Liver (tissue), 9 donors: Measurements from ENCODE around the gene RAB44. TPM values are rescaled to one million over a fixed set of nuclear protein-coding genes. Genes with fewer than 3 reads are reported as not detected.

Experiments
- DNase-seq: peaks from one replicate; pipeline ENCODE4 v3.0.0-alpha.2; 2017; ENCODE audit warnings: low spot score
- H3K27ac ChIP-seq, 2 donors: one replicate each; pipeline ENCODE4 v1.7.0; 2013; ENCODE audit warnings: inconsistent platforms in 2 of 2, low read length in 2 of 2, control low read depth in 1 of 2, low read depth in 1 of 2, mild to moderate bottlenecking in 1 of 2
- H3K27me3 ChIP-seq, 4 donors: one replicate each; pipeline versions ENCODE4 v1.6.1 to v1.7.0; 2013; ENCODE audit warnings: low read length in 3 of 4, inconsistent platforms in 1 of 4, mild to moderate bottlenecking in 1 of 4, moderate library complexity in 1 of 4; ENCODE audit not compliant: control insufficient read depth in 4 of 4, insufficient read depth in 4 of 4
- H3K36me3 ChIP-seq, 4 donors: one replicate each; pipeline versions ENCODE4 v1.6.1 to v1.7.0; 2013; ENCODE audit warnings: low read length in 3 of 4, mild to moderate bottlenecking in 3 of 4, low read depth in 1 of 4, moderate library complexity in 1 of 4; ENCODE audit not compliant: control insufficient read depth in 4 of 4, insufficient read depth in 3 of 4
- H3K4me1 ChIP-seq, 4 donors: one replicate each; pipeline versions ENCODE4 v1.6.1 to v1.7.0; 2013; ENCODE audit warnings: low read length in 3 of 4, mild to moderate bottlenecking in 3 of 4, moderate library complexity in 1 of 4; ENCODE audit not compliant: control insufficient read depth in 4 of 4, insufficient read depth in 4 of 4
- H3K4me3 ChIP-seq, 3 donors: one replicate each; pipeline versions ENCODE4 v1.6.1 to v1.7.0; 2013; ENCODE audit warnings: low read length in 3 of 3, control low read depth in 1 of 3, low read depth in 1 of 3, mild to moderate bottlenecking in 1 of 3
- H3K9ac ChIP-seq, 2 donors: one replicate each; pipeline ENCODE4 v1.7.0; 2013; ENCODE audit warnings: low read length in 2 of 2, mild to moderate bottlenecking in 2 of 2, moderate library complexity in 2 of 2, control low read depth in 1 of 2, low read depth in 1 of 2
- H3K9me3 ChIP-seq, 4 donors: one replicate each; pipeline versions ENCODE4 v1.6.1 to v1.7.0; 2013; ENCODE audit warnings: low read length in 3 of 4; ENCODE audit not compliant: control insufficient read depth in 4 of 4
- ATF3 ChIP-seq: IDR thresholded peaks from 2 replicates; pipeline ENCODE4 v1.6.1; 2016; ENCODE audit warnings: antibody characterized with exemption
- CTCF ChIP-seq: fragments of 150-350 bp; IDR thresholded peaks from 2 replicates; pipeline ENCODE4 v1.5.1; 2017; ENCODE audit warnings: improper control_type of control experiment, low read depth, low read length; ENCODE audit not compliant: missing input control
- EGR1 ChIP-seq, 2 donors: IDR thresholded peaks; 2 replicates each; pipeline ENCODE4 v1.6.1; 2016 to 2018; ENCODE audit warnings: antibody characterized with exemption in 2 of 2, low read depth in 2 of 2
- FOXA1 ChIP-seq: IDR thresholded peaks from 2 replicates; pipeline ENCODE4 v1.6.1; 2016; ENCODE audit warnings: antibody characterized with exemption
- FOXA2 ChIP-seq: IDR thresholded peaks from 2 replicates; pipeline ENCODE4 v1.6.1; 2016; ENCODE audit warnings: antibody characterized with exemption
- GABPA ChIP-seq, 2 donors: IDR thresholded peaks in 1 of 2; conservative IDR thresholded peaks in 1 of 2; 2 replicates each; pipeline ENCODE4 v1.6.1; 2016; ENCODE audit warnings: antibody characterized with exemption in 2 of 2, mild to moderate bottlenecking in 1 of 2, moderate library complexity in 1 of 2
- HNF4A ChIP-seq, 2 donors: conservative IDR thresholded peaks; 2 replicates each; pipeline ENCODE4 v1.6.1; 2016; ENCODE audit warnings: antibody characterized with exemption in 2 of 2, mild to moderate bottlenecking in 2 of 2
- HNF4G ChIP-seq: IDR thresholded peaks from 2 replicates; pipeline ENCODE4 v1.6.1; 2016; ENCODE audit warnings: antibody characterized with exemption
- JUND ChIP-seq, 2 donors: IDR thresholded peaks; 2 replicates each; pipeline ENCODE4 v1.6.1; 2016; ENCODE audit warnings: antibody characterized with exemption in 2 of 2
- MAX ChIP-seq: IDR thresholded peaks from 2 replicates; pipeline ENCODE4 v1.6.1; 2016; ENCODE audit warnings: antibody characterized with exemption
- NR2F2 ChIP-seq: IDR thresholded peaks from 2 replicates; pipeline ENCODE4 v1.6.1; 2016; ENCODE audit warnings: antibody characterized with exemption
- RAD21 ChIP-seq, 2 donors: IDR thresholded peaks; 2 replicates each; pipeline ENCODE4 v1.6.1; 2016; ENCODE audit warnings: antibody characterized with exemption in 2 of 2, mild to moderate bottlenecking in 2 of 2
- REST ChIP-seq: IDR thresholded peaks from 2 replicates; pipeline ENCODE4 v1.6.1; 2016; ENCODE audit warnings: antibody characterized with exemption, mild to moderate bottlenecking
- RXRA ChIP-seq, 2 donors: IDR thresholded peaks; 2 replicates each; pipeline ENCODE4 v1.6.1; 2017 to 2018; ENCODE audit warnings: antibody characterized with exemption in 2 of 2, mild to moderate bottlenecking in 1 of 2
- SP1 ChIP-seq: IDR thresholded peaks from 2 replicates; pipeline ENCODE4 v1.6.1; 2018; ENCODE audit warnings: antibody characterized with exemption, mild to moderate bottlenecking
- TAF1 ChIP-seq: conservative IDR thresholded peaks from 2 replicates; pipeline ENCODE4 v1.6.1; 2016; ENCODE audit warnings: antibody characterized with exemption, mild to moderate bottlenecking
- YY1 ChIP-seq: IDR thresholded peaks from 2 replicates; pipeline ENCODE4 v1.6.1; 2016; ENCODE audit warnings: antibody characterized with exemption, mild to moderate bottlenecking
- ZBTB33 ChIP-seq: IDR thresholded peaks from 2 replicates; pipeline ENCODE4 v1.6.1; 2016; ENCODE audit warnings: antibody characterized with exemption
- WGBS: extraction: QIAGEN DNeasy Blood & Tissue Kit; methylation state at CpG from one replicate; pipeline ENCODE4 v1.1.7; 2013; 5-methylcytosine and 5-hydroxymethylcytosine counted together
- polyA plus RNA-seq, 2 donors: library from polyadenylated mRNA; stranded (reverse) in 1 of 2; unstranded in 1 of 2; fragments of 200-250 nt in 1 of 2; fragments of >200 nt in 1 of 2; fragmentation: Nextera tagmentation in 1 of 2; extraction: Ambion mirVana in 1 of 2; gene quantifications; one replicate each; pipeline versions ENCODE4 v1.2.1 to v1.2.3, GENCODE V29; 2013 to 2015
- total RNA-seq, 2 donors: library from RNA; depleted of rRNA; stranded (reverse); fragments of >200 nt; gene quantifications; one replicate each; pipeline ENCODE4 v1.2.3, GENCODE V29; 2014
- donor health status: healthy.
- donor health status: healthy.
- donor health status: healthy.
- donor health status: healthy.
- donor health status: healthy.

Gene RAB44
- total and polyA plus RNA-seq, 4 donors = 0.02 to 1.3 (median 0.08) TPM; not detected in 1

- peaks cover 7 to 33% (median 25%) of the 10 kb centered on the region in 4 donors for H3K4me1 ChIP-seq
- H3K27ac ChIP-seq = peak overlapping the region; percentile 92 to 98
- 53% methylated on average over 7 of the region's 7 CpGs for WGBS
- no peaks in the 10 kb centered on the region for H3K36me3 ChIP-seq
- no peaks in the 10 kb centered on the region for H3K27me3 ChIP-seq
- DNase-seq = no peak
- no peak overlapping the region for H3K4me3 ChIP-seq
- H3K9ac ChIP-seq = no peak overlapping the region
- H3K9me3 ChIP-seq = no peaks in the 10 kb centered on the region
- TF ChIP-seq MAX = no peak
- no peak for TF ChIP-seq RXRA (IDR thresholded peaks at IDR 0.05)
- TF ChIP-seq FOXA2 = no peak
- TF ChIP-seq NR2F2 = no peak
- TF ChIP-seq HNF4G = no peak
- no peak for TF ChIP-seq JUND (IDR thresholded peaks at IDR 0.05)
- no peak for TF ChIP-seq SP1
- TF ChIP-seq REST = no peak
- no peak for TF ChIP-seq ATF3
These were observed 20.4 kb upstream of the RAB44 start for GRCh38 chr6:36677059-36677749.

- Histone ChIP-seq H3K9me3 (no peaks in the 10 kb centered on the region), H3K4me1 (peaks cover 13 to 40% (median 32%) of the 10 kb centered on the region in 4 donors), H3K36me3 (no peaks in the 10 kb centered on the region), H3K27me3 (no peaks in the 10 kb centered on the region), H3K27ac (peak overlapping the region; percentile 92 to 98), H3K4me3 (peak overlapping the region in 1 of 3 donors; percentile 39), H3K9ac (peak overlapping the region in 1 of 2 donors; percentile 36)
- WGBS = 8% methylated on average over 10 of the region's 10 CpGs
- no peak for DNase-seq
- peak in 1 of 2 donors; percentile 65 for TF ChIP-seq RXRA (IDR thresholded peaks at IDR 0.05)
- TF ChIP-seq RAD21 (IDR thresholded peaks at IDR 0.05) = no peak
- TF ChIP-seq MAX = peak; percentile 56
- TF ChIP-seq HNF4G = peak; percentile 45
- TF ChIP-seq FOXA2 = peak; percentile 21
- TF ChIP-seq ATF3 = peak; percentile 25
- peak; percentile 8 for TF ChIP-seq FOXA1
- TF ChIP-seq GABPA (IDR thresholded peaks at IDR 0.05 in 1 of 2, conservative IDR thresholded peaks at IDR 0.05 in 1 of 2) = peak in 1 of 2 donors; percentile 30
- no peak for TF ChIP-seq ZBTB33
- TF ChIP-seq CTCF = no peak
- TF ChIP-seq HNF4A (conservative IDR thresholded peaks at IDR 0.05) = peak; percentile 76 to 79
- TF ChIP-seq YY1 = peak; percentile 25
- TF ChIP-seq EGR1 (IDR thresholded peaks at IDR 0.05; ENCODE audit: low read depth in 2 of 2) = peak in 1 of 2 donors; percentile 61
- TF ChIP-seq TAF1 = no peak
These were observed 19.7 kb upstream of the RAB44 start for GRCh38 chr6:36677753-36678487.
